Natural killer cell (primary cell): ENCODE results near the gene TEX13B. TPM values are rescaled to one million over a fixed set of nuclear protein-coding genes. Genes with fewer than 3 reads are reported as not detected.

ENCODE experiments used
- ATAC-seq, 3 donors: fragments of 150-1000 bp in 2 of 3; fragments of 200-7000 bp in 1 of 3; cut with Tn5 transposase; 1 replicate in 1 of 3; 2 replicates in 2 of 3; pipeline ENCODE4 v1.10.0; 2021; ENCODE audit warnings: mild to moderate bottlenecking in 2 of 3, moderate library complexity in 2 of 3
- DNase-seq, 2 donors: peaks; one replicate each; pipeline versions ENCODE4 v3.0.0 to v3.0.0-alpha.2; 2013 to 2021; ENCODE audit warnings: mixed read lengths in 1 of 2
- H3K27ac ChIP-seq: one replicate; pipeline ENCODE4 v1.5.1; 2013; ENCODE audit warnings: mild to moderate bottlenecking, low read length
- H3K27me3 ChIP-seq: one replicate; pipeline ENCODE4 v1.6.1; 2013; ENCODE audit warnings: low read length; ENCODE audit not compliant: control insufficient read depth, insufficient read depth
- H3K36me3 ChIP-seq: one replicate; pipeline ENCODE4 v1.6.1; 2013; ENCODE audit warnings: low read length; ENCODE audit not compliant: control insufficient read depth, insufficient read depth
- H3K4me1 ChIP-seq: one replicate; pipeline ENCODE4 v1.6.1; 2013; ENCODE audit warnings: low read length; ENCODE audit not compliant: control insufficient read depth, insufficient read depth
- H3K4me3 ChIP-seq: one replicate; pipeline ENCODE4 v1.5.1; 2013; ENCODE audit warnings: low read length
- H3K9me3 ChIP-seq: one replicate; pipeline ENCODE4 v1.6.1; 2013; ENCODE audit warnings: low read length; ENCODE audit not compliant: control insufficient read depth, insufficient read depth
- H3K27ac Mint-ChIP-seq, 2 donors: one replicate each; pipeline ENCODE4 v1.8.0; 2022; ENCODE audit warnings: mild to moderate bottlenecking in 2 of 2, mixed read lengths in 2 of 2, moderate library complexity in 1 of 2
- H3K27me3 Mint-ChIP-seq, 2 donors: one replicate each; pipeline ENCODE4 v1.8.0; 2022; ENCODE audit warnings: low read depth in 2 of 2, mixed read lengths in 2 of 2
- H3K36me3 Mint-ChIP-seq: one replicate; pipeline ENCODE4 v1.8.0; 2022; ENCODE audit warnings: mixed read lengths
- H3K4me1 Mint-ChIP-seq, 2 donors: one replicate each; pipeline ENCODE4 v1.8.0; 2022; ENCODE audit warnings: mixed read lengths in 2 of 2
- H3K4me3 Mint-ChIP-seq: one replicate; pipeline ENCODE4 v1.8.0; 2022; ENCODE audit warnings: mild to moderate bottlenecking, moderate library complexity, mixed read lengths
- H3K9me3 Mint-ChIP-seq, 2 donors: one replicate each; pipeline ENCODE4 v1.8.0; 2022; ENCODE audit warnings: mixed read lengths in 2 of 2
- CTCF ChIP-seq: fragments of 200-600 bp; IDR thresholded peaks from one replicate; pipeline ENCODE4 v1.8.0; 2022; ENCODE audit warnings: antibody characterized with exemption
- WGBS: methylation state at CpG from one replicate; pipeline ENCODE4 v1.1.7; 2013; ENCODE audit warnings: missing lambda C conversion rate; ENCODE audit not compliant: insufficient coverage; 5-methylcytosine and 5-hydroxymethylcytosine counted together
- intact Hi-C: fragments of 100-400 bp; cut with micrococcal nuclease; formaldehyde crosslinking; loops from one replicate; pipeline ENCODE4 v1.14.2; 2022
- total RNA-seq, 4 donors: library from RNA; stranded (reverse); fragments of 120-200 nt in 1 of 4; gene quantifications; one replicate each; pipeline versions ENCODE4 v1.2.3 to v1.2.4, GENCODE V29; 2013 to 2022

TEX13B gene
- total RNA-seq, 3 donors from 2014 or later (not counting 1 experiment from before 2014, with no cell fraction given) = not detected

GRCh38 chrX:107979534-107979933 is 2.6 kb downstream of the TEX13B start:
- no peak for TF ChIP-seq CTCF
- intact Hi-C loops = no loop called here

GRCh38 chrX:107978707-107979307 is 3.4 kb downstream of the TEX13B start:
- no peaks in the 10 kb centered on the region for H3K4me1 ChIP-seq
- TF ChIP-seq CTCF = no peak
- Mint-ChIP-seq H3K9me3 (no peaks in the 10 kb centered on the region), H3K4me1 (no peaks in the 10 kb centered on the region), H3K27ac (no peak overlapping the region), H3K27me3 (peaks cover 3 to 17% of the 10 kb centered on the region in 2 donors), H3K4me3 (no peak overlapping the region), H3K36me3 (no peaks in the 10 kb centered on the region)
- H3K27ac ChIP-seq = no peak overlapping the region
- no peak for ATAC-seq
- WGBS = 87% methylated on average over 2 of the region's 3 CpGs
- H3K4me3 ChIP-seq = no peak overlapping the region
- peak in 1 of 2 donors; percentile 28 for DNase-seq
- H3K9me3 ChIP-seq = no peaks in the 10 kb centered on the region
- intact Hi-C loops = no loop called here
- H3K36me3 ChIP-seq = no peaks in the 10 kb centered on the region
- no peaks in the 10 kb centered on the region for H3K27me3 ChIP-seq

More at GRCh38 chrX:107979534-107979933, 2.6 kb downstream of the TEX13B start:
- no peaks in the 10 kb centered on the region for H3K4me1 Mint-ChIP-seq
- no peaks in the 10 kb centered on the region for H3K9me3 ChIP-seq
- H3K4me1 ChIP-seq = no peaks in the 10 kb centered on the region
- H3K4me3 Mint-ChIP-seq = no peak overlapping the region
- no peaks in the 10 kb centered on the region for H3K27me3 ChIP-seq
- no peak overlapping the region for H3K27ac Mint-ChIP-seq
- peaks cover 3 to 14% of the 10 kb centered on the region in 2 donors for H3K27me3 Mint-ChIP-seq
- no peak overlapping the region for H3K27ac ChIP-seq
- no peaks in the 10 kb centered on the region for H3K36me3 ChIP-seq
- H3K9me3 Mint-ChIP-seq = no peaks in the 10 kb centered on the region
- DNase-seq (no peak), ATAC-seq (no peak)
- H3K36me3 Mint-ChIP-seq = no peaks in the 10 kb centered on the region
- H3K4me3 ChIP-seq = no peak overlapping the region

- Mint-ChIP-seq H3K4me1 (no peaks in the 10 kb centered on the region), H3K27me3 (peaks cover 3 to 23% of the 10 kb centered on the region in 2 donors), H3K9me3 (no peaks in the 10 kb centered on the region), H3K27ac (no peak overlapping the region), H3K4me3 (no peak overlapping the region), H3K36me3 (no peaks in the 10 kb centered on the region)
- no peak for TF ChIP-seq CTCF
- intact Hi-C loops = no loop called here
- 81% methylated on average over 4 of the region's 4 CpGs for WGBS
- Histone ChIP-seq H3K9me3 (no peaks in the 10 kb centered on the region), H3K27ac (no peak overlapping the region), H3K4me1 (no peaks in the 10 kb centered on the region), H3K27me3 (no peaks in the 10 kb centered on the region), H3K4me3 (no peak overlapping the region), H3K36me3 (no peaks in the 10 kb centered on the region)
- no peak for ATAC-seq
- DNase-seq = no peak
Measured at GRCh38 chrX:107978071-107978470, 4.1 kb downstream of the TEX13B start.

GRCh38 chrX:107971636-107972035 is 10.5 kb downstream of the TEX13B start:
- ATAC-seq = no peak
- Mint-ChIP-seq H3K4me1 (no peaks in the 10 kb centered on the region), H3K4me3 (no peak overlapping the region), H3K27me3 (peaks cover 3 to 24% of the 10 kb centered on the region in 2 donors), H3K36me3 (no peaks in the 10 kb centered on the region), H3K9me3 (no peaks in the 10 kb centered on the region), H3K27ac (no peak overlapping the region)
- DNase-seq = no peak
- intact Hi-C loops = no loop called here
- Histone ChIP-seq H3K27me3 (no peaks in the 10 kb centered on the region), H3K4me1 (no peaks in the 10 kb centered on the region), H3K36me3 (no peaks in the 10 kb centered on the region), H3K4me3 (no peak overlapping the region), H3K9me3 (no peaks in the 10 kb centered on the region), H3K27ac (no peak overlapping the region)
- TF ChIP-seq CTCF = no peak
- WGBS = 84% methylated on average over 3 of the region's 3 CpGs
